Left ventricle myocardium inferior (tissue), 1 donor: ENCODE data around the gene DLG2. TPM values are rescaled to one million over a fixed set of nuclear protein-coding genes. Genes with fewer than 3 reads are reported as not detected.

Experiments
- DNase-seq: peaks from one replicate; pipeline ENCODE4 v3.0.0-alpha.2; 2020
- H3K27ac ChIP-seq: fragments of 200-600 bp; replicated peaks from 2 replicates; pipeline ENCODE4 v1.8.0; 2021
- H3K27me3 ChIP-seq: fragments of 200-600 bp; 2 replicates; pipeline ENCODE4 v1.8.0; 2021; ENCODE audit warnings: low read depth
- H3K36me3 ChIP-seq: fragments of 200-600 bp; 2 replicates; pipeline ENCODE4 v1.8.0; 2021
- H3K4me1 ChIP-seq: fragments of 200-600 bp; 2 replicates; pipeline ENCODE4 v1.8.0; 2021
- H3K4me3 ChIP-seq: fragments of 200-600 bp; 2 replicates; pipeline ENCODE4 v1.8.0; 2021; ENCODE audit warnings: mild to moderate bottlenecking, moderate library complexity
- H3K9me3 ChIP-seq: fragments of 200-600 bp; replicated peaks from 2 replicates; pipeline ENCODE4 v1.8.0; 2021
- CTCF ChIP-seq: fragments of 200-600 bp; IDR thresholded peaks from 2 replicates; pipeline ENCODE4 v1.8.0; 2021; ENCODE audit warnings: antibody characterized with exemption, mild to moderate bottlenecking, borderline replicate concordance
- intact Hi-C: fragments of 100-400 bp; cut with micrococcal nuclease; formaldehyde crosslinking; loops from one replicate; pipeline ENCODE4 v1.11.0; 2022
- total RNA-seq: library from RNA; stranded (reverse); fragmentation: NEBNext Ultra II Directional; extraction: Animal tissue kit (Norgen Biotek cat#: 25700); gene quantifications from one replicate; pipeline ENCODE4 v1.2.1, GENCODE V29; 2021
- donor health status: DM: no; HTN: yes; CAD: no; lungs with severe emphysema.

DLG2 gene
- total RNA-seq, 1 donor from 2014 or later, result 6.5 TPM

GRCh38 chr11:84573868-84574267 lies 1053.3 kb downstream of the DLG2 start:
- Histone ChIP-seq H3K4me1 (no peaks in the 10 kb centered on the region), H3K4me3 (no peak overlapping the region), H3K36me3 (no peaks in the 10 kb centered on the region), H3K9me3 (peaks cover 18% of the 10 kb centered on the region), H3K27me3 (no peaks in the 10 kb centered on the region), H3K27ac (no peak overlapping the region)
- intact Hi-C loops, result no loop called here
- no peak for DNase-seq
- TF ChIP-seq CTCF, result no peak

GRCh38 chr11:84566671-84567070 lies 1060.5 kb downstream of the DLG2 start:
- peaks cover 24% of the 10 kb centered on the region for H3K9me3 ChIP-seq
- DNase-seq, result no peak
- no peaks in the 10 kb centered on the region for H3K4me1 ChIP-seq
- H3K27ac ChIP-seq, result no peak overlapping the region
- no peak overlapping the region for H3K4me3 ChIP-seq
- H3K36me3 ChIP-seq, result no peaks in the 10 kb centered on the region
- H3K27me3 ChIP-seq, result no peaks in the 10 kb centered on the region
- no peak for TF ChIP-seq CTCF
- intact Hi-C loops, result no loop called here

GRCh38 chr11:84564867-84565184 lies 1062.3 kb downstream of the DLG2 start:
- H3K4me3 ChIP-seq, result no peak overlapping the region
- TF ChIP-seq CTCF, result no peak
- peaks cover 15% of the 10 kb centered on the region for H3K9me3 ChIP-seq
- H3K36me3 ChIP-seq, result no peaks in the 10 kb centered on the region
- H3K27ac ChIP-seq, result no peak overlapping the region
- no peak for DNase-seq
- no peaks in the 10 kb centered on the region for H3K27me3 ChIP-seq
- no peaks in the 10 kb centered on the region for H3K4me1 ChIP-seq
- intact Hi-C loops, result no loop called here

- no peak overlapping the region for H3K27ac ChIP-seq
- no peaks in the 10 kb centered on the region for H3K4me1 ChIP-seq
- TF ChIP-seq CTCF, result peak; percentile 81
- H3K4me3 ChIP-seq, result no peak overlapping the region
- intact Hi-C loops, result no loop called here
- H3K9me3 ChIP-seq, result peaks cover 10% of the 10 kb centered on the region
- H3K36me3 ChIP-seq, result no peaks in the 10 kb centered on the region
- no peaks in the 10 kb centered on the region for H3K27me3 ChIP-seq
- no peak for DNase-seq
Observed at GRCh38 chr11:84564180-84564866, 1062.8 kb downstream of the DLG2 start.

GRCh38 chr11:84563356-84563755 lies 1063.8 kb downstream of the DLG2 start:
- H3K36me3 ChIP-seq, result no peaks in the 10 kb centered on the region
- no peak overlapping the region for H3K4me3 ChIP-seq
- TF ChIP-seq CTCF, result no peak
- no peak overlapping the region for H3K27ac ChIP-seq
- DNase-seq, result no peak
- H3K27me3 ChIP-seq, result no peaks in the 10 kb centered on the region
- H3K9me3 ChIP-seq, result peaks cover under 1% of the 10 kb centered on the region
- H3K4me1 ChIP-seq, result no peaks in the 10 kb centered on the region
- intact Hi-C loops, result no loop called here
